HEK293 (cell line): ENCODE data around the gene ABR.

Source experiments
- CTCF ChIA-PET: fragments of 350-600 bp; formaldehyde crosslinking; extraction: SDS; loops from one replicate; lab custom pipeline; 2021; ENCODE audit warnings: antibody characterized with exemption; lab: Yijun Ruan, JAX
- POLR2A ChIA-PET: fragments of 300-600 bp; formaldehyde crosslinking; extraction: SDS; loops from one replicate; lab custom pipeline; 2020; ENCODE audit warnings: antibody characterized with exemption, inconsistent platforms; lab: Yijun Ruan, JAX
- H3K27ac ChIP-seq: fragments of 200-500 bp; sonication (Bioruptor generic); 2 replicates; pipeline ENCODE4 v1.5.1; 2014; ENCODE audit warnings: low read depth, low read length, control low read depth, inconsistent platforms; ENCODE audit errors: extremely low read depth
- H3K36me3 ChIP-seq, 2 experiments: fragments of 200-500 bp in 1 of 2; sonication (Bioruptor generic) in 1 of 2; 1 replicate in 1 of 2; 2 replicates in 1 of 2; pipeline ENCODE4 v1.5.1; 2014 to 2017; ENCODE audit warnings: inconsistent platforms in 2 of 2, low read length in 2 of 2; ENCODE audit not compliant: control insufficient read depth in 2 of 2, insufficient read depth in 1 of 2
- H3K4me1 ChIP-seq: fragments of 200-500 bp; sonication (Bioruptor generic); 2 replicates; pipeline ENCODE4 v1.5.1; 2014; ENCODE audit warnings: mild to moderate bottlenecking, low read length, inconsistent platforms; ENCODE audit not compliant: control insufficient read depth, insufficient read depth
- H3K4me3 ChIP-seq: 2 replicates; pipeline ENCODE4 v1.5.1; 2011; ENCODE audit warnings: low read depth, mild to moderate bottlenecking, control low read depth, low read length, moderate library complexity
- H3K9me3 ChIP-seq: fragments of 200-500 bp; sonication (Bioruptor generic); 2 replicates; pipeline ENCODE4 v1.5.1; 2014; ENCODE audit warnings: low read depth, low read length, inconsistent platforms; ENCODE audit not compliant: control insufficient read depth, insufficient read depth
- FEZF1 ChIP-seq: fragments of 450-650 bp; formaldehyde crosslinking; IDR thresholded peaks from 2 replicates; pipeline ENCODE4 v1.5.1; 2016; ENCODE audit warnings: missing biosample characterization, missing genetic modification characterization
- GLIS2 ChIP-seq: fragments of 450-650 bp; formaldehyde crosslinking; IDR thresholded peaks from 2 replicates; pipeline ENCODE4 v1.5.1; 2016; ENCODE audit warnings: missing biosample characterization, missing genetic modification characterization
- HOXC10 ChIP-seq: sonication (generic); formaldehyde crosslinking; IDR thresholded peaks from 2 replicates; pipeline ENCODE4 v1.8.1; 2023; ENCODE audit warnings: mild to moderate bottlenecking, missing genetic modification reagents
- KLF16 ChIP-seq: fragments of 450-650 bp; formaldehyde crosslinking; IDR thresholded peaks from 2 replicates; pipeline ENCODE4 v1.5.1; 2017; ENCODE audit warnings: missing biosample characterization, missing genetic modification characterization
- RBAK ChIP-seq: fragments of 450-650 bp; formaldehyde crosslinking; IDR thresholded peaks from 2 replicates; pipeline ENCODE4 v1.5.1; 2016; ENCODE audit warnings: missing biosample characterization, missing genetic modification characterization
- SCRT1 ChIP-seq: fragments of 450-650 bp; formaldehyde crosslinking; IDR thresholded peaks from 2 replicates; pipeline ENCODE4 v1.5.1; 2016; ENCODE audit warnings: missing biosample characterization, missing genetic modification characterization, borderline replicate concordance
- SETDB1 ChIP-seq: IDR thresholded peaks from one replicate; pipeline ENCODE4 v1.6.1; 2017; ENCODE audit warnings: mild to moderate bottlenecking, low read length, moderate library complexity, mixed read lengths; ENCODE audit not compliant: insufficient read length
- SP2 ChIP-seq: fragments of 450-650 bp; formaldehyde crosslinking; IDR thresholded peaks from 2 replicates; pipeline ENCODE4 v1.5.1; 2016; ENCODE audit warnings: missing biosample characterization, missing genetic modification characterization
- ZBTB20 ChIP-seq: fragments of 450-650 bp; formaldehyde crosslinking; IDR thresholded peaks from 2 replicates; pipeline ENCODE4 v1.5.1; 2016; ENCODE audit warnings: missing biosample characterization, missing genetic modification characterization
- ZFP69B ChIP-seq: fragments of 450-650 bp; formaldehyde crosslinking; IDR thresholded peaks from 2 replicates; pipeline ENCODE4 v1.5.1; 2016; ENCODE audit warnings: missing biosample characterization, missing genetic modification characterization
- ZIC2 ChIP-seq: fragments of 450-650 bp; formaldehyde crosslinking; IDR thresholded peaks from 2 replicates; pipeline ENCODE4 v1.5.1; 2016; ENCODE audit warnings: missing biosample characterization, missing genetic modification characterization
- ZNF10 ChIP-seq: fragments of 450-650 bp; formaldehyde crosslinking; IDR thresholded peaks from 2 replicates; pipeline ENCODE4 v1.5.1; 2017; ENCODE audit warnings: missing biosample characterization, missing genetic modification characterization
- ZNF138 ChIP-seq: fragments of 450-650 bp; formaldehyde crosslinking; IDR thresholded peaks from 2 replicates; pipeline ENCODE4 v1.5.1; 2016; ENCODE audit warnings: missing biosample characterization, missing genetic modification characterization, borderline replicate concordance
- ZNF146 ChIP-seq: fragments of 450-650 bp; formaldehyde crosslinking; IDR thresholded peaks from 2 replicates; pipeline ENCODE4 v1.5.1; 2016; ENCODE audit warnings: missing biosample characterization, missing genetic modification characterization
- ZNF19 ChIP-seq: fragments of 450-650 bp; formaldehyde crosslinking; IDR thresholded peaks from 2 replicates; pipeline ENCODE4; 2016; ENCODE audit warnings: missing biosample characterization, missing genetic modification characterization, low read depth
- ZNF2 ChIP-seq: fragments of 450-650 bp; formaldehyde crosslinking; IDR thresholded peaks from 2 replicates; pipeline ENCODE4 v1.5.1; 2016; ENCODE audit warnings: missing biosample characterization, missing genetic modification characterization
- ZNF211 ChIP-seq: fragments of 450-650 bp; formaldehyde crosslinking; IDR thresholded peaks from 2 replicates; pipeline ENCODE4 v1.5.1; 2016; ENCODE audit warnings: low read depth, missing biosample characterization, missing genetic modification characterization
- ZNF423 ChIP-seq: fragments of 450-650 bp; formaldehyde crosslinking; IDR thresholded peaks from 2 replicates; pipeline ENCODE4 v1.5.1; 2016; ENCODE audit warnings: missing biosample characterization, missing genetic modification characterization
- ZNF426 ChIP-seq: fragments of 450-650 bp; formaldehyde crosslinking; IDR thresholded peaks from 2 replicates; pipeline ENCODE4 v1.5.1; 2017; ENCODE audit warnings: missing biosample characterization, missing genetic modification characterization, mild to moderate bottlenecking, inconsistent platforms, moderate library complexity
- ZNF529 ChIP-seq: fragments of 450-650 bp; formaldehyde crosslinking; IDR thresholded peaks from 2 replicates; pipeline ENCODE4 v1.5.1; 2017; ENCODE audit warnings: missing genetic modification characterization, missing biosample characterization; ENCODE audit not compliant: insufficient replicate concordance
- ZNF660 ChIP-seq: fragments of 450-650 bp; IDR thresholded peaks from 2 replicates; pipeline ENCODE4 v1.5.1; 2018; ENCODE audit warnings: missing biosample characterization, mild to moderate bottlenecking, missing genetic modification characterization
- ZNF664 ChIP-seq: fragments of 450-650 bp; formaldehyde crosslinking; IDR thresholded peaks from 2 replicates; pipeline ENCODE4 v1.5.1; 2016; ENCODE audit warnings: missing biosample characterization, missing genetic modification characterization
- ZNF768 ChIP-seq: fragments of 450-650 bp; formaldehyde crosslinking; IDR thresholded peaks from 2 replicates; pipeline ENCODE4 v1.5.1; 2018; ENCODE audit warnings: missing biosample characterization, mild to moderate bottlenecking, missing genetic modification characterization
- ZSCAN30 ChIP-seq: fragments of 450-650 bp; IDR thresholded peaks from 2 replicates; pipeline ENCODE4 v1.5.1; 2018; ENCODE audit warnings: missing biosample characterization, mild to moderate bottlenecking, missing genetic modification characterization, moderate library complexity
- TF ChIP-seq, protein P1 (sequence below): fragments of 450-650 bp; formaldehyde crosslinking; IDR thresholded peaks from 2 replicates; pipeline ENCODE4 v1.5.1; 2017; ENCODE audit warnings: missing biosample characterization, mild to moderate bottlenecking, missing genetic modification characterization, moderate library complexity
- TF ChIP-seq, protein P2 (sequence below): fragments of 450-650 bp; formaldehyde crosslinking; IDR thresholded peaks from 2 replicates; pipeline ENCODE4 v1.5.1; 2016; ENCODE audit warnings: missing biosample characterization, missing genetic modification characterization
- TF ChIP-seq, protein P3 (sequence below): fragments of 450-650 bp; formaldehyde crosslinking; IDR thresholded peaks from 2 replicates; pipeline ENCODE4 v1.5.1; 2016; ENCODE audit warnings: missing biosample characterization, missing genetic modification characterization

ABR gene

DNA sequence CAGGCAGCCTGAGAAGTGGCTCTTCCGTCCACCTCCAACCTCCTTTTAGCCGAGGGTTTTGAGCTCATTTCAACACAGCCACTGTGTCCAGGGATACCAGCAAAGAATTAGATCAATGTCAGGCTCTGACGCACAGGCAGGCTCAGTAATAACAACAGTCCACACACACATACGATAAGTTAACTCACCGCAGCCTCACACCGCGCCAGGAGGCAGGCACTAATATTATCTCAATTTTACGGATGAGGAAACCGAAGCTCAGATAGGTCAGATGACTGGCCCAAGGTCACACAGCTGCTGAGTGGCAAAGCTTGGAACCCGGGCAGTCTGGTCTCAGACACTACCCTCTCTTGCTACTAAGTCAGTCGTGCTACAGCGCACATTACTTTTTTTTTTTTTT is 22.9 kb downstream of the ABR start:
- peak; percentile 51; the same call in 1 of the 2 replicates for TF ChIP-seq ZNF664
- peak; percentile 63; the same call in 1 of the 2 replicates for TF ChIP-seq ZNF768 (tag by site-specific recombination)
- TF ChIP-seq FEZF1 (tag by site-specific recombination) = no peak
- no peak for TF ChIP-seq HOXC10 (CRISPR knock-in tag)
- H3K9me3 ChIP-seq = no peaks in the 10 kb centered on the region
- POLR2A ChIA-PET = no interaction called here
- H3K4me1 ChIP-seq = peaks cover 3% of the 10 kb centered on the region; the same call in 1 of the 2 replicates
- CTCF ChIA-PET = interaction anchor here (0.6 to 1.3 kb wide), 5 partner anchors 9 to 422 kb away, joined by 3 to 5 read pairs (median 3); no protein-coding TSS in a partner anchor
- H3K27ac ChIP-seq = no peak overlapping the region
- no peak overlapping the region for H3K4me3 ChIP-seq
- H3K36me3 ChIP-seq = peaks cover 0 to 18% of the 10 kb centered on the region in 2 experiments; a peak in 2 of 3 replicates

DNA sequence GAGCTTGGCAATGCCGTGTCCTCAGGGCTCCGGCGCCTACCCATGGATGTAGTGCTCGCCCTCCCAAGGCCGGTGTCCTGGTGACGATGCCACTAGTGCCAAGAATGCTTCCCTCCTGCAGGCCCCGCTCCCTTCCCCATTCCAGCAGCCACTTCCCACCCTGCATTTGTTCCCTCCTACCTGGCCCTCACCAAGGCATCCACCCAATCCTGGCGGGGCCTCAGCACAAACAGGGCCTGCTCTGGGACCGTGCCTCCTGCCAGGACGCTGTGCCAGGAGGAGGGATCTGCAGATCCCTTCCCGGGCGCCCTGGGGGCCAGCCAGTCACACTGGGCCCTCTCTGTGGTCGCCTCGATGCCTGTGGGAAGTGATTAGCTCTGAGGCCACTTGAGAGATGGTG is 25.1 kb downstream of the ABR start:
- Histone ChIP-seq H3K9me3 (no peaks in the 10 kb centered on the region), H3K4me1 (no peaks in the 10 kb centered on the region), H3K4me3 (no peak overlapping the region), H3K36me3 (peaks cover 0 to 30% of the 10 kb centered on the region in 2 experiments; a peak in 2 of 3 replicates)
- CTCF ChIA-PET = interaction anchor here (0.5 to 0.6 kb wide), 2 partner anchors 11 to 453 kb away, joined by 3 read pairs; no protein-coding TSS in a partner anchor
- TF ChIP-seq ZIC2 (tag by site-specific recombination) = peak; percentile 64
- 0 out of 2 replicates have a peak, but pooled peaks have one; percentile 9 for TF ChIP-seq SP2 (tag by site-specific recombination)
- TF ChIP-seq GLIS2 (tag by site-specific recombination) = no peak
- no peak for TF ChIP-seq ZNF19 (tag by site-specific recombination)
- TF ChIP-seq, all 188 proteins: peak for 2
- POLR2A ChIA-PET = interaction anchor here (0.6 to 0.7 kb wide), 3 partner anchors 69 to 321 kb away, joined by 3 to 4 read pairs (median 3); no protein-coding TSS in a partner anchor
- no peak overlapping the region for H3K27ac ChIP-seq

DNA sequence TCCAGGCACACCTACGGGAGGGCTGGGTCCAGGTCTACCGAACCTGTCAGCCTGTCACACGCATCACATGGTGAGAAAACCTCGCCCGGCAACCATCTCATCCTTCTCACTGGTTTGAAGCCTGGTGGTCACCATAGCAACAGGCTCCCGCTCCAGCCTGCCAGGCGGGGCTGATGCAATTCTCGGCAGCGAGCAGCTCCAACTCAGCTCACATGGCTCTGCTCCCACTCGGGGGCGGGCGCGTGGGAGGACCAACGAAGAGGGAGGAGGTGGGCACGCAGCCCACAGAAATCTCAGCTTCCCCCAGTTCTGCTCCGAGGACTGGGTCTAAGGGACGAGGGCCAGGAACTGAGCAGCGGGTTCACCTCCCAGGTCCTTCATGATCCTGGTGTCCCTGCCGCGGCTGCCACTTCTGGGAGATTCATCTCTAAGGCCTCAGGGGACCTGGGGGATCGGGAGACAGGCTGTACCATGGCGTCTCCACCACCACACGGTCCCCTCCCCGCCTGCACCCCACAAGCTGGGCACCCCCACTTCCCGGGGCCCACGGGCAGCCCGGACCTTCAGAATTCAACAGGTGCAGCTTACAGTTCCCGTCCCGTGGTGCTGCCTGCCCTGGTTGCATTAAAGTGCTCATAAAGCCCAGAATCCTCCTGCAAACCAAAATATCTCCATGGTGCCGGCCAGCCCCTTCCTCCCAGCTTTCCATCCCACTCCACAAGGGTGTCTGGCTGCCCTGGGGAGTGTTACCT is 25.8 kb downstream of the ABR start:
- H3K36me3 ChIP-seq = peaks cover 0 to 25% of the 10 kb centered on the region in 2 experiments; a peak in 2 of 3 replicates
- no peak overlapping the region for H3K4me3 ChIP-seq
- H3K4me1 ChIP-seq = no peaks in the 10 kb centered on the region
- ChIA-PET POLR2A (interaction anchor here (0.6 kb wide), 1 partner anchor 68 kb away, joined by 3 read pairs; no protein-coding TSS in a partner anchor), CTCF (interaction anchor here (0.5 to 0.9 kb wide), 2 partner anchors 12 to 453 kb away, joined by 3 read pairs; no protein-coding TSS in a partner anchor)
- no peaks in the 10 kb centered on the region for H3K9me3 ChIP-seq
- no peak overlapping the region for H3K27ac ChIP-seq
- TF ChIP-seq ZNF2 (tag by site-specific recombination) (no peak), ZSCAN30 (no peak), GLIS2 (tag by site-specific recombination) (no peak), ZNF211 (tag by site-specific recombination) (no peak), ZNF10 (no peak), ZNF146 (tag by site-specific recombination) (no peak), ZNF529 (tag by site-specific recombination) (no peak), ZNF138 (tag by site-specific recombination) (no peak), RBAK (tag by site-specific recombination) (no peak), ZNF19 (tag by site-specific recombination) (no peak), ZNF426 (tag by site-specific recombination) (no peak), ZNF660 (no peak), ZNF423 (tag by site-specific recombination) (no peak), SCRT1 (peak; percentile 70), ZFP69B (tag by site-specific recombination) (no peak), KLF16 (tag by site-specific recombination) (peak; percentile 59), ZBTB20 (tag by site-specific recombination) (no peak), SETDB1 (no peak)
- TF ChIP-seq, protein P1, sequence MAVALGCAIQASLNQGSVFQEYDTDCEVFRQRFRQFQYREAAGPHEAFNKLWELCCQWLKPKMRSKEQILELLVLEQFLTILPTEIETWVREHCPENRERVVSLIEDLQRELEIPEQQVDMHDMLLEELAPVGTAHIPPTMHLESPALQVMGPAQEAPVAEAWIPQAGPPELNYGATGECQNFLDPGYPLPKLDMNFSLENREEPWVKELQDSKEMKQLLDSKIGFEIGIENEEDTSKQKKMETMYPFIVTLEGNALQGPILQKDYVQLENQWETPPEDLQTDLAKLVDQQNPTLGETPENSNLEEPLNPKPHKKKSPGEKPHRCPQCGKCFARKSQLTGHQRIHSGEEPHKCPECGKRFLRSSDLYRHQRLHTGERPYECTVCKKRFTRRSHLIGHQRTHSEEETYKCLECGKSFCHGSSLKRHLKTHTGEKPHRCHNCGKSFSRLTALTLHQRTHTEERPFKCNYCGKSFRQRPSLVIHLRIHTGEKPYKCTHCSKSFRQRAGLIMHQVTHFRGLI = no peak
- TF ChIP-seq, protein P2, sequence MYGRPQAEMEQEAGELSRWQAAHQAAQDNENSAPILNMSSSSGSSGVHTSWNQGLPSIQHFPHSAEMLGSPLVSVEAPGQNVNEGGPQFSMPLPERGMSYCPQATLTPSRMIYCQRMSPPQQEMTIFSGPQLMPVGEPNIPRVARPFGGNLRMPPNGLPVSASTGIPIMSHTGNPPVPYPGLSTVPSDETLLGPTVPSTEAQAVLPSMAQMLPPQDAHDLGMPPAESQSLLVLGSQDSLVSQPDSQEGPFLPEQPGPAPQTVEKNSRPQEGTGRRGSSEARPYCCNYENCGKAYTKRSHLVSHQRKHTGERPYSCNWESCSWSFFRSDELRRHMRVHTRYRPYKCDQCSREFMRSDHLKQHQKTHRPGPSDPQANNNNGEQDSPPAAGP (tag by site-specific recombination) = no peak
- TF ChIP-seq, protein P3, sequence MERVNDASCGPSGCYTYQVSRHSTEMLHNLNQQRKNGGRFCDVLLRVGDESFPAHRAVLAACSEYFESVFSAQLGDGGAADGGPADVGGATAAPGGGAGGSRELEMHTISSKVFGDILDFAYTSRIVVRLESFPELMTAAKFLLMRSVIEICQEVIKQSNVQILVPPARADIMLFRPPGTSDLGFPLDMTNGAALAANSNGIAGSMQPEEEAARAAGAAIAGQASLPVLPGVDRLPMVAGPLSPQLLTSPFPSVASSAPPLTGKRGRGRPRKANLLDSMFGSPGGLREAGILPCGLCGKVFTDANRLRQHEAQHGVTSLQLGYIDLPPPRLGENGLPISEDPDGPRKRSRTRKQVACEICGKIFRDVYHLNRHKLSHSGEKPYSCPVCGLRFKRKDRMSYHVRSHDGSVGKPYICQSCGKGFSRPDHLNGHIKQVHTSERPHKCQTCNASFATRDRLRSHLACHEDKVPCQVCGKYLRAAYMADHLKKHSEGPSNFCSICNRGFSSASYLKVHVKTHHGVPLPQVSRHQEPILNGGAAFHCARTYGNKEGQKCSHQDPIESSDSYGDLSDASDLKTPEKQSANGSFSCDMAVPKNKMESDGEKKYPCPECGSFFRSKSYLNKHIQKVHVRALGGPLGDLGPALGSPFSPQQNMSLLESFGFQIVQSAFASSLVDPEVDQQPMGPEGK (tag by site-specific recombination) = peak; percentile 64
